Effector CD4-positive, alpha-beta T cell (primary cell): ENCODE measurements around the gene ACTRT2.

Experiments
- DNase-seq: peaks from one replicate; pipeline ENCODE4 v3.0.0-alpha.2; 2020

Gene ACTRT2

GRCh38 chr1:3018576-3018975, 2.7 kb upstream of the ACTRT2 start:
- no peak for DNase-seq

- DNase-seq, result no peak
These were observed 2.2 kb upstream of the ACTRT2 start for GRCh38 chr1:3019007-3019515.

- DNase-seq, result no peak
These were observed 1.7 kb upstream of the ACTRT2 start for GRCh38 chr1:3019516-3020051.

- no peak for DNase-seq
These were observed 881 bp upstream of the ACTRT2 start for GRCh38 chr1:3020263-3020909.

GRCh38 chr1:3021801-3022401, 634 bp downstream of the ACTRT2 start:
- no peak for DNase-seq

- DNase-seq, result no peak
These were observed 1.3 kb downstream of the ACTRT2 start for GRCh38 chr1:3022511-3022973.

- no peak for DNase-seq
These were observed 1.7 kb downstream of the ACTRT2 start for GRCh38 chr1:3022976-3023375.

GRCh38 chr1:3024019-3024418, 2.8 kb downstream of the ACTRT2 start:
- DNase-seq, result no peak

GRCh38 chr1:3024588-3024987, 3.3 kb downstream of the ACTRT2 start:
- no peak for DNase-seq

- DNase-seq, result no peak
These were observed 4.9 kb downstream of the ACTRT2 start for GRCh38 chr1:3026124-3026523.

- DNase-seq, result no peak
These were observed 5.5 kb downstream of the ACTRT2 start for GRCh38 chr1:3026581-3027391.

GRCh38 chr1:3027611-3028371, 6.5 kb downstream of the ACTRT2 start:
- no peak for DNase-seq

GRCh38 chr1:3028531-3029282, 7.4 kb downstream of the ACTRT2 start:
- no peak for DNase-seq

- no peak for DNase-seq
These were observed 8.3 kb downstream of the ACTRT2 start for GRCh38 chr1:3029481-3029961.

GRCh38 chr1:3029991-3030662, 8.9 kb downstream of the ACTRT2 start:
- no peak for DNase-seq

- no peak for DNase-seq
These were observed 9.6 kb downstream of the ACTRT2 start for GRCh38 chr1:3030663-3031381.

- DNase-seq, result no peak
These were observed 10.3 kb downstream of the ACTRT2 start for GRCh38 chr1:3031401-3032221.

- no peak for DNase-seq
These were observed 11.2 kb downstream of the ACTRT2 start for GRCh38 chr1:3032371-3033039.
